Cardiac muscle cell (in vitro differentiated cells and primary cell): Measurements from ENCODE around the gene CRAMP1. TPM values are rescaled to one million over a fixed set of nuclear protein-coding genes. Genes with fewer than 3 reads are reported as not detected.

Experiments
- DNase-seq, 2 donors: peaks; one replicate each; pipeline versions ENCODE4 v3.0.0 to v3.0.0-alpha.2; 2010 to 2017; ENCODE audit warnings: low read depth in 1 of 2, low spot score in 1 of 2
- H3K27ac ChIP-seq: fragments of 200-600 bp; sonication (generic); 2 replicates; pipeline ENCODE4 v1.5.1; 2016
- H3K27me3 ChIP-seq: fragments of 200-600 bp; sonication (generic); 2 replicates; pipeline ENCODE4 v1.6.0; 2016; ENCODE audit warnings: control low read depth
- H3K36me3 ChIP-seq: fragments of 200-600 bp; sonication (generic); 2 replicates; pipeline ENCODE4 v1.5.1; 2016; ENCODE audit warnings: control low read depth
- H3K4me1 ChIP-seq: fragments of 200-600 bp; sonication (generic); 2 replicates; pipeline ENCODE4 v1.8.1; 2017; ENCODE audit warnings: low read depth, mild to moderate bottlenecking, mixed run types
- H3K4me3 ChIP-seq: fragments of 200-600 bp; sonication (generic); 2 replicates; pipeline ENCODE4 v1.5.1; 2016; ENCODE audit warnings: mild to moderate bottlenecking
- H3K9me3 ChIP-seq: fragments of 200-600 bp; sonication (generic); 2 replicates; pipeline ENCODE4 v1.5.1; 2017; ENCODE audit warnings: low read depth, mild to moderate bottlenecking, control low read depth
- CTCF ChIP-seq: IDR thresholded peaks from 2 replicates; pipeline ENCODE4 v1.5.1; 2012; ENCODE audit warnings: low read depth, mild to moderate bottlenecking, low read length
- polyA plus RNA-seq: library from polyadenylated mRNA; unstranded; fragments of >200 nt; fragmentation: Nextera tagmentation; extraction: Ambion mirVana; gene quantifications from 2 replicates; pipeline ENCODE4 v1.2.1, GENCODE V29; 2016
- total RNA-seq: library from RNA; depleted of rRNA; stranded (reverse); fragments of >200 nt; gene quantifications from 2 replicates; pipeline ENCODE4 v1.2.3, GENCODE V29; 2016

The CRAMP1 gene
- total and polyA plus RNA-seq, 2 experiments from 2014 or later, result 7.7 to 15.3 TPM

- Histone ChIP-seq H3K9me3 (no peaks in the 10 kb centered on the region), H3K36me3 (peaks cover under 1% of the 10 kb centered on the region), H3K4me3 (no peak overlapping the region), H3K27me3 (no peaks in the 10 kb centered on the region), H3K27ac (no peak overlapping the region), H3K4me1 (no peaks in the 10 kb centered on the region)
- DNase-seq, result no peak
- TF ChIP-seq CTCF, result no peak
Measured at GRCh38 chr16:1567988-1568387, 44.2 kb upstream of the CRAMP1 start.

- no peak for DNase-seq
- H3K27ac ChIP-seq, result no peak overlapping the region
- no peak overlapping the region for H3K4me3 ChIP-seq
- H3K4me1 ChIP-seq, result no peaks in the 10 kb centered on the region
- TF ChIP-seq CTCF, result no peak
- H3K36me3 ChIP-seq, result no peaks in the 10 kb centered on the region
- no peaks in the 10 kb centered on the region for H3K9me3 ChIP-seq
- H3K27me3 ChIP-seq, result no peaks in the 10 kb centered on the region
Measured at GRCh38 chr16:1571012-1571671, 41.0 kb upstream of the CRAMP1 start.

- H3K27me3 ChIP-seq, result no peaks in the 10 kb centered on the region
- no peaks in the 10 kb centered on the region for H3K4me1 ChIP-seq
- no peak for DNase-seq
- no peak for TF ChIP-seq CTCF
- no peak overlapping the region for H3K4me3 ChIP-seq
- H3K27ac ChIP-seq, result no peak overlapping the region
- no peaks in the 10 kb centered on the region for H3K9me3 ChIP-seq
- H3K36me3 ChIP-seq, result no peaks in the 10 kb centered on the region
Measured at GRCh38 chr16:1572673-1573072, 39.5 kb upstream of the CRAMP1 start.

- Histone ChIP-seq H3K27ac (no peak overlapping the region), H3K4me1 (no peaks in the 10 kb centered on the region), H3K27me3 (no peaks in the 10 kb centered on the region), H3K9me3 (no peaks in the 10 kb centered on the region), H3K4me3 (no peak overlapping the region), H3K36me3 (no peaks in the 10 kb centered on the region)
- DNase-seq, result no peak
- TF ChIP-seq CTCF, result no peak
Measured at GRCh38 chr16:1573301-1573700, 38.9 kb upstream of the CRAMP1 start.

GRCh38 chr16:1575578-1575977, 36.6 kb upstream of the CRAMP1 start:
- Histone ChIP-seq H3K4me3 (no peak overlapping the region), H3K27ac (no peak overlapping the region), H3K9me3 (no peaks in the 10 kb centered on the region), H3K36me3 (peaks cover 6% of the 10 kb centered on the region), H3K27me3 (no peaks in the 10 kb centered on the region), H3K4me1 (no peaks in the 10 kb centered on the region)
- no peak for TF ChIP-seq CTCF
- no peak for DNase-seq
